Thoracic aorta (tissue), 2 donors: Measurements from ENCODE around the gene RPS6KB2. TPM values are rescaled to one million over a fixed set of nuclear protein-coding genes. Genes with fewer than 3 reads are reported as not detected.

Experiments used
- ATAC-seq: fragments of 150-250 bp; one replicate; pipeline ENCODE4 v1.8.0; 2017; ENCODE audit warnings: low read depth; ENCODE audit not compliant: insufficient number of reproducible peaks, low FRiP score
- DNase-seq: peaks from one replicate; pipeline ENCODE4 v3.0.0-alpha.2; 2020; ENCODE audit warnings: low spot score
- H3K27ac ChIP-seq, 2 donors: fragments of 200-600 bp; sonication (generic); 1 replicate in 1 of 2; 2 replicates in 1 of 2; pipeline ENCODE4 v1.5.1; 2016; ENCODE audit warnings: mild to moderate bottlenecking in 2 of 2, moderate library complexity in 2 of 2
- H3K27me3 ChIP-seq: fragments of 200-600 bp; sonication (generic); replicated peaks from 2 replicates; pipeline ENCODE4 v1.6.0; 2016; ENCODE audit warnings: mild to moderate bottlenecking; ENCODE audit not compliant: insufficient read depth
- H3K36me3 ChIP-seq: fragments of 200-600 bp; sonication (generic); one replicate; pipeline ENCODE4 v1.5.1; 2016
- H3K4me1 ChIP-seq, 2 donors: fragments of 200-600 bp; sonication (generic); 1 replicate in 1 of 2; 2 replicates in 1 of 2; pipeline versions ENCODE4 v1.5.1 to v1.6.0; 2016; ENCODE audit warnings: low read depth in 2 of 2, mild to moderate bottlenecking in 1 of 2; ENCODE audit not compliant: control insufficient read depth in 1 of 2
- H3K4me3 ChIP-seq: fragments of 200-600 bp; sonication (generic); 2 replicates; pipeline ENCODE4 v1.5.1; 2016; ENCODE audit warnings: mild to moderate bottlenecking
- H3K9me3 ChIP-seq: fragments of 200-600 bp; sonication (generic); 2 replicates; pipeline ENCODE4 v1.5.1; 2016
- total RNA-seq, 2 donors: library from RNA; depleted of rRNA; stranded (reverse); fragments of >200 nt; gene quantifications; one replicate each; pipeline versions ENCODE4 v1.1.0 to v1.2.3, GENCODE V29; 2016
- TF ChIP-seq, protein P1 (sequence below): fragments of 200-600 bp; sonication (generic); IDR thresholded peaks from one replicate; pipeline ENCODE4 v1.5.1; 2019; ENCODE audit warnings: antibody characterized with exemption

RPS6KB2 gene
- total RNA-seq, 2 donors from 2014 or later = 68.3 to 69.3 TPM

DNA sequence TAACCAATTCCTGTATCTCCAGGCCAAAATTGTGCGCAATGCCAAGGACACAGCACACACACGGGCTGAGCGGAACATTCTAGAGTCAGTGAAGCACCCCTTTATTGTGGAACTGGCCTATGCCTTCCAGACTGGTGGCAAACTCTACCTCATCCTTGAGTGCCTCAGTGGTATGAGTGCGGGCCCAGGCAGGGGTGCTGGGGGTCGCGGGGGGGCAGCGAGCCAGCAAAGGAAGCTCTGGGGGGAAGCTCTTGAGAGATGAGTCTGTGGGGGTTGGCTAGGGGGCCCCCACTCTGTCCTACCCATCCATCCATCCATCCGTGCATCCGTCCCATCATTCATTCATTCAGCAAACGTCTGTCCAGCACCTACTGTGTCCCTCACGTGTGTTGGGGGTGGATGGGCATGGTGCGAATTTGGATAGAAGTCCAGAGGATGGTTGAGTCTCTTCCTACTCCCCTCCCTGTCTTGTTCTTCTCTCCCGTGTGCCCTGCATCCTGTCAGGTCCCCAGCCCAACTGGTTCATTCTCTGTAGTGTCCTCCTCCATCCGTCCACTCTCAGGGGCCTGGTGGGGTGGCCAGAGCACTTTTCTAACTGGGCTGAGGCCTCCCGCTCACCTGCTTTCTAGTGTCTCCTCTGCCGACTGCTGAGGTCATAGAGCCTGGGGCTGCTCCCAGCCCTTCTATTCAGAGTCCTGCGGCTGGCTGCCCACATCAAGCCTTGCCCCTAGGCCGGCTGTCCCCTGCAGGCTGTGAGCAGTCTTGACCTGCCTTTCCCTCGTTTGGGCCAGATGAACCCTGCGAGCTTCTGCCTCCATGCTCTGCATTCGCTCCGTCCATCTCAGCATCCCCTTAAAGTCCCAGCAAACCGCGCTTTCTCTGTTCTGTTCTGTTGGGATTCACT is 3.3 kb downstream of the RPS6KB2 start:
- DNase-seq (no peak), ATAC-seq (no peak)
- H3K4me3 ChIP-seq = no peak overlapping the region
- TF ChIP-seq, protein P1, sequence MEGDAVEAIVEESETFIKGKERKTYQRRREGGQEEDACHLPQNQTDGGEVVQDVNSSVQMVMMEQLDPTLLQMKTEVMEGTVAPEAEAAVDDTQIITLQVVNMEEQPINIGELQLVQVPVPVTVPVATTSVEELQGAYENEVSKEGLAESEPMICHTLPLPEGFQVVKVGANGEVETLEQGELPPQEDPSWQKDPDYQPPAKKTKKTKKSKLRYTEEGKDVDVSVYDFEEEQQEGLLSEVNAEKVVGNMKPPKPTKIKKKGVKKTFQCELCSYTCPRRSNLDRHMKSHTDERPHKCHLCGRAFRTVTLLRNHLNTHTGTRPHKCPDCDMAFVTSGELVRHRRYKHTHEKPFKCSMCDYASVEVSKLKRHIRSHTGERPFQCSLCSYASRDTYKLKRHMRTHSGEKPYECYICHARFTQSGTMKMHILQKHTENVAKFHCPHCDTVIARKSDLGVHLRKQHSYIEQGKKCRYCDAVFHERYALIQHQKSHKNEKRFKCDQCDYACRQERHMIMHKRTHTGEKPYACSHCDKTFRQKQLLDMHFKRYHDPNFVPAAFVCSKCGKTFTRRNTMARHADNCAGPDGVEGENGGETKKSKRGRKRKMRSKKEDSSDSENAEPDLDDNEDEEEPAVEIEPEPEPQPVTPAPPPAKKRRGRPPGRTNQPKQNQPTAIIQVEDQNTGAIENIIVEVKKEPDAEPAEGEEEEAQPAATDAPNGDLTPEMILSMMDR = no peak
- peaks cover 37% of the 10 kb centered on the region for H3K36me3 ChIP-seq
- H3K9me3 ChIP-seq = no peaks in the 10 kb centered on the region
- H3K4me1 ChIP-seq = peaks cover 8 to 30% of the 10 kb centered on the region in 2 donors
- no peak overlapping the region for H3K27ac ChIP-seq
- no peaks in the 10 kb centered on the region for H3K27me3 ChIP-seq

DNA sequence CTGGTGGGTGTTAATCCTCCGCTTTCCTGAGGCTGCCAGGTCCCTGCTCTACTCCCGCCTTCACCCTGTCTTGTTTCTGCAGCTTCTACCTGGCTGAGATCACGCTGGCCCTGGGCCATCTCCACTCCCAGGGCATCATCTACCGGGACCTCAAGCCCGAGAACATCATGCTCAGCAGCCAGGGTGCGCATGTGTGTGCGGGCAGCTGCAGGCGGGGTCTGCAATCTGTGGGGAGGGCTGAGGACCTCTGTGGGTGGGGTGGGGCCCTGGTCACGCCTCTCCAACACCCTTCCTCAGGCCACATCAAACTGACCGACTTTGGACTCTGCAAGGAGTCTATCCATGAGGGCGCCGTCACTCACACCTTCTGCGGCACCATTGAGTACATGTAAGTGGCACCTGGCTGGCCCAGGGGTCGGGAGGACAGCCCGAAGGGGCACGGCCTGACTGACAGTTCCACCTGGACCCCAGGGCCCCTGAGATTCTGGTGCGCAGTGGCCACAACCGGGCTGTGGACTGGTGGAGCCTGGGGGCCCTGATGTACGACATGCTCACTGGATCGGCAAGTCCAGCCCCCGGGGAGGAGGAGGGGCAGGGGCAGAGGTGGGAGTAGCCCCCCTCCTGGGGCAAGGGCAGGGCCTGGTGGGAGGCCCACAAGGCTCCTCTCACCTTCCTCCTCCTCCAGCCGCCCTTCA is 4.5 kb downstream of the RPS6KB2 start:
- Histone ChIP-seq H3K9me3 (no peaks in the 10 kb centered on the region), H3K4me3 (no peak overlapping the region), H3K27ac (no peak overlapping the region), H3K27me3 (no peaks in the 10 kb centered on the region), H3K36me3 (peaks cover 37% of the 10 kb centered on the region), H3K4me1 (peaks cover 8 to 27% of the 10 kb centered on the region in 2 donors)
- TF ChIP-seq, protein P1 = no peak
- no peak for ATAC-seq
- no peak for DNase-seq

DNA sequence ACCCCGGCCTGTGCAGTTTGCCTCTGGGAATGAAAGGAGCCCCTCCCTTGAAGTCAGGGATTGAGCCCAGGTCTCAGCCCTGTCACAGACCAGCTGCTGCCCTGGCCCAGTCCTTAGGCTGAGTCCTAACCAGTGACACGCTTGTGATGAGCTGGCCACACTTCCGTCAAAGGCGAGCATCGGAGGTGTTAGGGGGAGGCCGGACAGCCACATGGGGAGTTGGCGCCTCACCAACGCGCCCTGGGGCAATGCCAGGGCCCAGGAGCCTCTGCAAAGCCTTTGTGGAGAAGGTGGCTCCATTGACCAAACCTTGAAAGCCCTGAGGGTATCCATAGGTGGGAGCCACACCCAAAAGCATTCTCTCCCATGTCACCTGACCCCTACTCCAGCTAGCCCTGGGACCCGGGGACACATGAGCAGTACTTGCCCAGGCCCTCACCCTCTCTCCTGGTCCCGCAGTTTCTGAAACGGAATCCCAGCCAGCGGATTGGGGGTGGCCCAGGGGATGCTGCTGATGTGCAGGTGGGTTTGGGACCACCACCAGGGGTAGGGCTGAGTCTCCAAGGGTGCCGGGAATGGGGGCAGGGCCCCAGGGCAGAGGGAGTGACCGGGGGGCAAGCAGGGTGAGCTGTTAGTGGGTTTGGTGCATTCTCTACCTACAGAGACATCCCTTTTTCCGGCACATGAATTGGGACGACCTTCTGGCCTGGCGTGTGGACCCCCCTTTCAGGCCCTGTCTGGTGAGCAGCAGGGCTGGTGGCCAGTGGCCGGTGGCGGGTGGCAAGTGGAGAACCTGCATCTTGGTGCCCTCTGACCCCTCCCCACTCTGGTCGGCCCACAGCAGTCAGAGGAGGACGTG is 5.5 kb downstream of the RPS6KB2 start:
- peaks cover 8 to 24% of the 10 kb centered on the region in 2 donors for H3K4me1 ChIP-seq

DNA sequence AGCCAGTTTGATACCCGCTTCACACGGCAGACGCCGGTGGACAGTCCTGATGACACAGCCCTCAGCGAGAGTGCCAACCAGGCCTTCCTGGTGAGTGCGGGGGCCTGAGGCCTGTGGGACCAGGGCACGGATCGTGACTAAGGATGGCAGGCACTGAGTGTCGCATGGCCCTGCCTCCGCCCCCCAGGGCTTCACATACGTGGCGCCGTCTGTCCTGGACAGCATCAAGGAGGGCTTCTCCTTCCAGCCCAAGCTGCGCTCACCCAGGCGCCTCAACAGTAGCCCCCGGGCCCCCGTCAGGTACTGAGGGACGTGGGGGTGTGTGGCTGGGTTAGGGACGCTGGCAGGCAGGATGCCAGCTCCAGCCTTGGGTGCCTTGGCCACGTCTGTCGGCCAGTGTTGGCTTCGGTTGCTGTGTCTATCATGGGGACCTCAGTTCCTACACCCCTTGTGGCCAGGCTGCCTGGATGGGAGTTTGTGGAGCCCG is 6.1 kb downstream of the RPS6KB2 start:
- no peak for DNase-seq
- no peaks in the 10 kb centered on the region for H3K9me3 ChIP-seq
- TF ChIP-seq, protein P1 = no peak
- no peak for ATAC-seq
- no peak overlapping the region for H3K4me3 ChIP-seq
- peaks cover 2 to 19% of the 10 kb centered on the region in 2 donors for H3K4me1 ChIP-seq
- H3K27ac ChIP-seq = no peak overlapping the region
- H3K36me3 ChIP-seq = peaks cover 37% of the 10 kb centered on the region
- H3K27me3 ChIP-seq = no peaks in the 10 kb centered on the region

More for the DNA sequence above, 5.5 kb downstream of the RPS6KB2 start:
- no peak for ATAC-seq
- Histone ChIP-seq H3K9me3 (no peaks in the 10 kb centered on the region), H3K4me3 (no peak overlapping the region), H3K27me3 (no peaks in the 10 kb centered on the region), H3K36me3 (peaks cover 37% of the 10 kb centered on the region), H3K27ac (no peak overlapping the region)
- DNase-seq = no peak
- TF ChIP-seq, protein P1 = no peak
